Measurements from ENCODE around the gene SLC25A34.
A peak's percentile ranks its signal among the peaks of the same experiment; 100 is the strongest.

The SLC25A34 gene

DNA sequence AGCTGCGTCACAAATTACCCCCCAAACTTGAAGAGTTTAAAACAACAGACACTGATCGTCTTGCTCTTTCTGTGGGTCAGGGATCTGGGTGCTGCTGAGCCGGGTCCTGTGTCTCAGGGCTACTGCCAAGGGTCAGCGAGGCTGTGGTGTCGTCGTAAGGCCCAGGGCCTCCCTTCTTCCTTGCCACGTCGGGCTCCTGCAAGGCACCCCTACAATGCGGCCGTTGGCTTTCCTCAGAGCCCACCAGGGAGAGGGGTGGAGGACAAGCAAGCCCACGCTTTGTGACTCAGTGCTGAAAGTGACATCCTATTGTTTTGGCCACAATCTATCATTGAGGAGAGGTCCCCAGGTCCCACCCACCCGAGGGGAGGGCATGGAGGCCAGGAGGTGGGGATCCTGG lies 14.9 kb downstream of the SLC25A34 start:
- Histone ChIP-seq H3K27me3 (ENCODE audit: control insufficient read depth in 1 of 2, insufficient read depth in 2 of 2, low read length in 2 of 2) (no peaks in the 10 kb centered on the region), H3K36me3 (ENCODE audit: control insufficient read depth in 1 of 2, insufficient read depth in 2 of 2, low read length in 2 of 2) (no peaks in the 10 kb centered on the region), H3K9me3 (ENCODE audit: control insufficient read depth in 1 of 2, low read length in 2 of 2) (no peaks in the 10 kb centered on the region), H3K9ac (ENCODE audit: low read depth in 1 of 2, low read length in 2 of 2) (no peak overlapping the region), H3K4me1 (ENCODE audit: control insufficient read depth in 1 of 2, insufficient read depth in 2 of 2, low read length in 2 of 2) (peaks cover 17 to 21% of the 10 kb centered on the region in 2 donors), H3K4me3 (ENCODE audit: low read depth in 1 of 2, low read length in 2 of 2) (no peak overlapping the region), H3K27ac (ENCODE audit: low read depth, low read length) (no peak overlapping the region)

DNA sequence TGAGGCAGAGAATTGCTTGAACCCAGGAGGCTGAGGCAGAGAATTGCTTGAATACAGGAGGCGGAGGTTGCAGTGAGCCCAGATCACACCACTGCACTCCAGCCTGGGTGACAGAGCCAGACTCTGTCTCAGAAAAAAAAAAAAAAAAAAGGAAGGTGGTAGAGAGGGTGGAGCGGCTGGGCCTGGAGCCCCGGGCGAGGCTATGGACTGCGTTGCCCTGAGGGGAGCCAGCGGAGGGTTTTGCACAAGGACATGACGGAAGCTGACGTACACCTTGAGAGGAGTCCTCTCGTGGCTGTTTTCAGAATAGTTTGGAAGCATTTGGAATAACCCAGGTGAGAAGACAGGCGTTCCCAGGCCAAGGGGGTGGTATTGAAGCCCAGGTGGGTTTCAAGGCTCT lies 15.7 kb downstream of the SLC25A34 start:
- no peak overlapping the region for H3K9ac ChIP-seq (ENCODE audit: low read depth in 1 of 2, low read length in 2 of 2)
- peaks cover 21 to 24% of the 10 kb centered on the region in 2 donors for H3K4me1 ChIP-seq (ENCODE audit: control insufficient read depth in 1 of 2, insufficient read depth in 2 of 2, low read length in 2 of 2)
- no peaks in the 10 kb centered on the region for H3K9me3 ChIP-seq (ENCODE audit: control insufficient read depth in 1 of 2, low read length in 2 of 2)
- no peaks in the 10 kb centered on the region for H3K36me3 ChIP-seq (ENCODE audit: control insufficient read depth in 1 of 2, insufficient read depth in 2 of 2, low read length in 2 of 2)
- H3K27ac ChIP-seq (ENCODE audit: low read depth, low read length), result no peak overlapping the region
- H3K4me3 ChIP-seq (ENCODE audit: low read depth in 1 of 2, low read length in 2 of 2), result no peak overlapping the region
- no peaks in the 10 kb centered on the region for H3K27me3 ChIP-seq (ENCODE audit: control insufficient read depth in 1 of 2, insufficient read depth in 2 of 2, low read length in 2 of 2)

DNA sequence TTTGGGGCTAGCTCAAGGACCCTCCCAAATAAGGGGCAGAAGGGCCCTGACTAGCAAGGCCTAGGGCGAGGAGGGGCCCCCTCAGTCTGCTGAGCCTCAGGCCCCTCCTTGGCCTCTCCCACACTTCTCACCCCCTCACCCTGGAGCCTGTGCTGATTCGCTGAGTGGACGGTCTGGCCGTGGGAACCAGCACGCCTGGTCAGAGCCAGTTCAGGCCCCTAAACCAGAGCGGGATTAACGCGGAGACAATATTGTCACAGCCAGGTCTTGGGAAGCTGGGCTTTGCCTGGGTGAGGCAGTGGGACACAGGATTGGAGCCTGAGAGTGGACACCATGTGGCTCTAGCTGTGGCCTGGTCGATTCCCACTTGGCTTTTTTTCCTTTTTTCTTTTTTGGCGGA lies 17.7 kb downstream of the SLC25A34 start:
- Histone ChIP-seq H3K9me3 (ENCODE audit: control insufficient read depth in 1 of 2, low read length in 2 of 2) (no peaks in the 10 kb centered on the region), H3K4me3 (ENCODE audit: low read depth in 1 of 2, low read length in 2 of 2) (no peak overlapping the region), H3K4me1 (ENCODE audit: control insufficient read depth in 1 of 2, insufficient read depth in 2 of 2, low read length in 2 of 2) (peaks cover 24 to 26% of the 10 kb centered on the region in 2 donors), H3K9ac (ENCODE audit: low read depth in 1 of 2, low read length in 2 of 2) (no peak overlapping the region), H3K27ac (ENCODE audit: low read depth, low read length) (no peak overlapping the region), H3K27me3 (ENCODE audit: control insufficient read depth in 1 of 2, insufficient read depth in 2 of 2, low read length in 2 of 2) (no peaks in the 10 kb centered on the region), H3K36me3 (ENCODE audit: control insufficient read depth in 1 of 2, insufficient read depth in 2 of 2, low read length in 2 of 2) (no peaks in the 10 kb centered on the region)

DNA sequence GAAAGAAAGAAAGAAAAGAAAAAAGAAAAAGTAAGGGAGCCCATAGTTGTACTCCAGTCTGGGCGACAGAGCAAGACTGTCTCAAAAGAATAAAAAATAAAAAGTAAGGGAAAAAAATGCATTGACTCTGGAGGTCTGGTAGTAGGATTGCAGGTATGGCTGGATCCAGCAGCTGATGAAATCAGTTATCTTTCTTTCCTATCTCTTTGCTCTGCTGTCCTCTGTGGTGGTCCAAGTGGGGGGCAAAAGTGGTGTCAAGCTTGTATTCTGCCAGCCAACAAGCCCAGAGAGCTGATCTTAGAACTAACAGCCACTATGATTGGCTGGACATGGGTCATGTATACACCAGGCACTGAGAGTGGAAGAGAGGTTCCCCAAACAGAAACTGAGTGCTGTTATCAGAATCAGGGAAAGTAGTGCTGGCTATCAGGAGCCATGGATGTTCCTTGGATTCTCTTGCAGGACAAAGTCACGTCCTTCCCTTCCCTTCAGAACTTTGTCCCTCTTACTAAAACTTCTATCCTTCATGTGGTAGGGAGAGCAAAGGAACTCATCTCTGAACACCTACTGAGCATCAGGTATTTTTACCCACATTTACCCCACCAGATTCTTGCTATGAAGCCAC lies 19.1 kb downstream of the SLC25A34 start:
- Histone ChIP-seq H3K27ac (ENCODE audit: low read depth, low read length) (no peak overlapping the region), H3K4me3 (ENCODE audit: low read depth in 1 of 2, low read length in 2 of 2) (peak overlapping the region in 1 of 2 donors; percentile 21), H3K9me3 (ENCODE audit: control insufficient read depth in 1 of 2, low read length in 2 of 2) (no peaks in the 10 kb centered on the region), H3K9ac (ENCODE audit: low read depth in 1 of 2, low read length in 2 of 2) (no peak overlapping the region), H3K27me3 (ENCODE audit: control insufficient read depth in 1 of 2, insufficient read depth in 2 of 2, low read length in 2 of 2) (no peaks in the 10 kb centered on the region), H3K36me3 (ENCODE audit: control insufficient read depth in 1 of 2, insufficient read depth in 2 of 2, low read length in 2 of 2) (no peaks in the 10 kb centered on the region), H3K4me1 (ENCODE audit: control insufficient read depth in 1 of 2, insufficient read depth in 2 of 2, low read length in 2 of 2) (peaks cover 15 to 22% of the 10 kb centered on the region in 2 donors)

DNA sequence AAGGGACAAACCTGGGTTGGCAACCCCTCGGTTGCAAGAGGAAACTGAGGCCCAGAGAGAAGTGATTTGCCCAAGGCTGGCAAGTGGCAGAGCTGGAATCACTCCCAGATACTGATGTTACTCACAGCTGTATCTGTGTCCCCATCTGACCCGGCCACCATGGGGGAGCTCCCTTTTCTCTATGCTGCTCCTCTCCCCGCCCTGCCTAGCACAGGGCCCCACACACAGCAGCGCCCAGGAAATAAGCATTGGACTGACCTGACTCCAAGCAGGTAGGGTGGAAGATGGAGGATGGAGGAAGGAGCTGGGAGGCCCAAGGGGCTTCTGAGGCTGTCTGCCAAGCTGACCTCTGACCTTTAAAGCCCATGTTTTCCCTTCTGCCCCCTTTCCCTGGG lies 19.6 kb downstream of the SLC25A34 start:
- peak overlapping the region in 1 of 2 donors; percentile 21 for H3K4me3 ChIP-seq (ENCODE audit: low read depth in 1 of 2, low read length in 2 of 2)
- H3K27ac ChIP-seq (ENCODE audit: low read depth, low read length), result no peak overlapping the region
- H3K9ac ChIP-seq (ENCODE audit: low read depth in 1 of 2, low read length in 2 of 2), result peak overlapping the region; percentile 38 to 88

DNA sequence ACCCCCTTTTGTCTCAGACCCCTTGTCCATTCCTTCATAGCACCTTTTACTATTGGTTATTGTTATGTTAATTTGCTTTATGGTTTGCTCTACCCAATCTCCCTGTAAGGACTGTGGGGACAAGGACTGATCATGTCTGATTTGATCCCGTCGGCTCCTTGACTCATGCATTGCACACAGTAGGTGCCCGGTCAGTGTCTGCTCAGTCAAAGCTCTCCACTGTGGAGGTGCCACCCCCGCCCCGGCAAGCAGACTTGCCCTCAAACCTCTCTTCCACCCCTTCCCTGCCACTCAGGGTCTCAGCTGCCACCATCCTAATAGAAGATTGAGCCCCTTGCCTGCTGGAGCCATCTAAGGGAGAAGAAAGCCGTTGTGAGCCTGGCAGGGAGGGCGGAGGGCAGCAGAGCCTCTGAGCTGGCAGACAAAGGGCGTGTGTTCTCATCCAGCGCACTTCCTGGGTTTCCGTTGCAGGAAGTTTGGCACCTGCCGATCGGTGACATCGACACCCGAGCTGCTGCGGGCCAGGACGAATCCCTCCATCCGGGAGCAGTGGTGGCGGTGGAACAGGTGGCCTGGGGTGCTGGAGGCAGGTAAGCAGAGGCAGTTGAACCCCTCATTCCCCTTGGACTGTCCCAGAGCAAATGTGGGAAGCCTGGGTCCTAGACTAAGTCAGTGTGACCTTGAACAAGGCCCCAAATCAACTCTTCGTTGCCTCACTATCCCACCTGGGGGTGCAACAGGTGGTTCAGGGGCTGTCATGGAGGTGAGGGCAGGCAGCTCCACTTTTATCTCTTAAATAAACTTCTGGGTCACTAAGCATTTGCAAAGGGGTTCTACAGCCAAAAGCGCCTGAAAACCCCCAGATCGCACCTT lies 20.3 kb downstream of the SLC25A34 start:
- Histone ChIP-seq H3K27me3 (ENCODE audit: control insufficient read depth in 1 of 2, insufficient read depth in 2 of 2, low read length in 2 of 2) (no peaks in the 10 kb centered on the region), H3K36me3 (ENCODE audit: control insufficient read depth in 1 of 2, insufficient read depth in 2 of 2, low read length in 2 of 2) (no peaks in the 10 kb centered on the region), H3K9me3 (ENCODE audit: control insufficient read depth in 1 of 2, low read length in 2 of 2) (no peaks in the 10 kb centered on the region), H3K27ac (ENCODE audit: low read depth, low read length) (peak overlapping the region; percentile 73), H3K4me3 (ENCODE audit: low read depth in 1 of 2, low read length in 2 of 2) (peak overlapping the region; percentile 66 to 84), H3K9ac (ENCODE audit: low read depth in 1 of 2, low read length in 2 of 2) (peak overlapping the region; percentile 83 to 88), H3K4me1 (ENCODE audit: control insufficient read depth in 1 of 2, insufficient read depth in 2 of 2, low read length in 2 of 2) (peaks cover 25 to 31% of the 10 kb centered on the region in 2 donors)

More for the DNA sequence above, 19.6 kb downstream of the SLC25A34 start:
- Histone ChIP-seq H3K9me3 (ENCODE audit: control insufficient read depth in 1 of 2, low read length in 2 of 2) (no peaks in the 10 kb centered on the region), H3K36me3 (ENCODE audit: control insufficient read depth in 1 of 2, insufficient read depth in 2 of 2, low read length in 2 of 2) (no peaks in the 10 kb centered on the region), H3K27me3 (ENCODE audit: control insufficient read depth in 1 of 2, insufficient read depth in 2 of 2, low read length in 2 of 2) (no peaks in the 10 kb centered on the region), H3K4me1 (ENCODE audit: control insufficient read depth in 1 of 2, insufficient read depth in 2 of 2, low read length in 2 of 2) (peaks cover 18 to 24% of the 10 kb centered on the region in 2 donors)

DNA sequence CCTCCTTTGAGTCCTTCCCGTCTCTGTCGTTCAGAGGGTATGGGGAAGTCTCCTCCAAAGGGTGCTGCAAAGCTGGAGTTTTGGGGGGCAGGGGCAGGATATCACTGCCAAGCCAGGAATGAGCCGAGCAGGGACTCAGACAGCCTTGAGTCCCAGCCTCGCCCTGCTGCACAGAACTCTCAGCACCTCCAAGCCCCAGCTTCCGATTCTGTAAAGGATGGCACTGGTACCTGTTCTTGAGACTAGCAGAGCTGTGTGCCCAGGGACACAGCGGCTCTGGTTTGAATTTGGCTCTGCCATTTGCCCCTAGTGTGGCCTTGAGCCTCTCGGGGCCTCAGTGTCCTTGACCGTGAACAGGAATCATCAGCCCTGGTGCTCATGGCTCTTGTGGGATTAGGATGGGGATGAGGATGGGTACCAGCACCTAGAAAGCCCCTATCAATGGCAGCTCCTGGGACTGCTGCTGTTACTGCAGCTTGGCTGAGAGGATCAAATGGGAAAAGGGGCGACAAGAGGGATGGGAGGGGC lies 21.0 kb downstream of the SLC25A34 start:
- H3K27ac ChIP-seq (ENCODE audit: low read depth, low read length), result peak overlapping the region; percentile 73
- H3K9ac ChIP-seq (ENCODE audit: low read depth in 1 of 2, low read length in 2 of 2), result peak overlapping the region; percentile 83 to 88
- H3K4me1 ChIP-seq (ENCODE audit: control insufficient read depth in 1 of 2, insufficient read depth in 2 of 2, low read length in 2 of 2), result peaks cover 31 to 34% of the 10 kb centered on the region in 2 donors
- H3K27me3 ChIP-seq (ENCODE audit: control insufficient read depth in 1 of 2, insufficient read depth in 2 of 2, low read length in 2 of 2), result no peaks in the 10 kb centered on the region
- H3K9me3 ChIP-seq (ENCODE audit: control insufficient read depth in 1 of 2, low read length in 2 of 2), result no peaks in the 10 kb centered on the region
- peak overlapping the region; percentile 66 to 84 for H3K4me3 ChIP-seq (ENCODE audit: low read depth in 1 of 2, low read length in 2 of 2)
- no peaks in the 10 kb centered on the region for H3K36me3 ChIP-seq (ENCODE audit: control insufficient read depth in 1 of 2, insufficient read depth in 2 of 2, low read length in 2 of 2)

DNA sequence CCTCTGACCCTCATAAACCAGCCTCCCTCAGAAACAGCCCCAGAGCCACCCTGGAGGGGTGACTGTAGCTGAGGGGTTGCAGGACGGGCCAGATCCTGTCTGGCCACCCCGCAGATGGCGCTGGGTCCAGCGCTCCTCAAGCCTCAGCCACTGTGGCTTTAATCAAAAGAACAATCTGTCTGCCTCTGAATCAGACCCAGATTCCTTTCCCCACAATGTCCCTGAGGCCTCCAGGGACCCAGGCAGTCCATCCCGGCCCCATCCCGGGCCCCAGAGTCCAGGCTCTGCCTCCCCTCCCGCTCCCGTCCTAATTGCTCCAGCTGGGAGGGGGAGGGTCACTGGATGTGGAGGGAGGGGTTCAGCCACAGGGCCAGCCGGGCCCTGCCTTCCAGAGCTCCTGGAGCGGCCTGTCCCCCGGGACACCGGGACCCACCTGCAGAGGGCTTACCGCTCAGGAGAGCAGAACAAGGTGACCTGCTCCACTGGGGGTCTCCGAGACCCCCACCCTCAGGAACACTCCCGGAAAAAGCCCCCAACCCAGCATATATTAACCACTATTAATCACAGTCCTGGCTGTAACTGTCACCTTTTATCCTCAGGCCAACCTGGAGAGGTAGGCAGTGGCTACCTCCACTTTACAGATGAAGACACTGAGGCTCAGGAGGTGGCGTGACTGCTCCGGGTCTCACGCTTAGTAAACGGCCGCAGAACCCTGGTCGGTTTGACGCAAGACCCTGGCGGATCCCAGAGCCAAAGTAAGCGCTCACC lies 21.7 kb downstream of the SLC25A34 start:
- H3K9ac ChIP-seq (ENCODE audit: low read depth in 1 of 2, low read length in 2 of 2), result peak overlapping the region; percentile 83 to 88
- peaks cover 31 to 34% of the 10 kb centered on the region in 2 donors for H3K4me1 ChIP-seq (ENCODE audit: control insufficient read depth in 1 of 2, insufficient read depth in 2 of 2, low read length in 2 of 2)
- peak overlapping the region; percentile 66 to 84 for H3K4me3 ChIP-seq (ENCODE audit: low read depth in 1 of 2, low read length in 2 of 2)
- H3K9me3 ChIP-seq (ENCODE audit: control insufficient read depth in 1 of 2, low read length in 2 of 2), result no peaks in the 10 kb centered on the region
- H3K36me3 ChIP-seq (ENCODE audit: control insufficient read depth in 1 of 2, insufficient read depth in 2 of 2, low read length in 2 of 2), result no peaks in the 10 kb centered on the region
- H3K27ac ChIP-seq (ENCODE audit: low read depth, low read length), result peak overlapping the region; percentile 73
- H3K27me3 ChIP-seq (ENCODE audit: control insufficient read depth in 1 of 2, insufficient read depth in 2 of 2, low read length in 2 of 2), result no peaks in the 10 kb centered on the region

DNA sequence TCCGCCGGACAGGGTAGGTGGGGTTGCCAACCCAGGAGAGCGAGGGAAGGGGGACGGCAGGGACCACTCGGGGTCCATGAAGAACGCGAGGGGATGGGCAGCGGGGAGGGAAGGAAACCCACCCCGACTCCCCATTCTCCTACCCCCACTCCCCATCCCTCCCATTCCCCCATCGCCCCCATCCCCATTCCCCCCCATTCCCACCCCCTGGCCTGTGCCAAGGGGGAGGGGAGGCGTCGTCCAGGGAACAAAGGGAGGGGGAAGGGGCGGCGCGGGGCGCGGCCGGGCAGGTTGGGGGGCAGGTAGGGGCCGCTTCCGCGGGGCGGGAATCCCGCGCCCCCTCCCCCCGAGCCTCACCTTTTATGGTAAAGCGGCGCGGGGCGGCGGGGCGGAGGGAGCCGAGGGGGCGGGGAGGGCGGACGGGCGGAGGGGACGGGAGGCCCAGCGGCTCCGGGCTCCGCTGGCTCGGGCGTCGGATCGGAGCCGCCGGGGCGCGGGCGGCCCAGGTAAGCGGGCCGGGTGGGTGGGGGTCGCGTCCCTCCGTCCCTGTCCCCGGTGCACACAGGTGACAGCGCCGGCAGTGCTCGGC lies 22.4 kb downstream of the SLC25A34 start, which contains the start of gene FBLIM1:
FBLIM1 (plus strand) TSS at position 453 of the 589 bp plus-strand sequence. CDS start 6,189 bp downstream, outside the sequence.
- H3K4me1 ChIP-seq (ENCODE audit: control insufficient read depth in 1 of 2, insufficient read depth in 2 of 2, low read length in 2 of 2), result peaks cover 31 to 34% of the 10 kb centered on the region in 2 donors
- H3K4me3 ChIP-seq (ENCODE audit: low read depth in 1 of 2, low read length in 2 of 2), result peak within 1 kb of the TSS; percentile 66 to 84

More for the DNA sequence above, 22.4 kb downstream of the SLC25A34 start, which contains the start of gene FBLIM1:
- Histone ChIP-seq H3K27ac (ENCODE audit: low read depth, low read length) (peak within 1 kb of the TSS; percentile 73), H3K9me3 (ENCODE audit: control insufficient read depth in 1 of 2, low read length in 2 of 2) (no peaks in the 10 kb centered on the region), H3K9ac (ENCODE audit: low read depth in 1 of 2, low read length in 2 of 2) (peak within 1 kb of the TSS; percentile 83 to 88), H3K27me3 (ENCODE audit: control insufficient read depth in 1 of 2, insufficient read depth in 2 of 2, low read length in 2 of 2) (no peaks in the 10 kb centered on the region), H3K36me3 (ENCODE audit: control insufficient read depth in 1 of 2, insufficient read depth in 2 of 2, low read length in 2 of 2) (no peaks in the 10 kb centered on the region)

Measured in duodenal mucosa (tissue), 2 donors.